GM12892 (cell line): Measurements from ENCODE around the gene CD74.

Experiments used
- POLR2A ChIP-seq: IDR thresholded peaks from 2 replicates; pipeline ENCODE4 v1.6.1; 2011; ENCODE audit warnings: low read depth, low read length, control low read depth
- POLR2AphosphoS5 ChIP-seq: IDR thresholded peaks from 2 replicates; pipeline ENCODE4 v1.6.1; 2011; ENCODE audit warnings: low read depth, low read length, control low read depth
- TAF1 ChIP-seq: IDR thresholded peaks from 2 replicates; pipeline ENCODE4 v1.6.1; 2011; ENCODE audit warnings: low read depth, mild to moderate bottlenecking, control low read depth, low read length, borderline replicate concordance

GRCh38 chr5:150434464-150434863 is 21.8 kb upstream of the CD74 start:
- TF ChIP-seq POLR2A (no peak), TAF1 (no peak), POLR2AphosphoS5 (no peak)
